ENCODE data around the gene SERPINA1. TPM values are rescaled to one million over a fixed set of nuclear protein-coding genes. Genes with fewer than 3 reads are reported as not detected.

SERPINA1 gene
- total and polyA plus RNA-seq, 2 donors (not counting 1 experiment from before 2014, with no cell fraction given), result 0.69 to 6.8 TPM

GRCh38 chr14:94386085-94387031 lies 2.0 kb downstream of the SERPINA1 start:
- intact Hi-C loops (cut with micrococcal nuclease), result no loop called here
- peaks cover 0 to 13% (median 0%) of the 10 kb centered on the region in 3 donors for H3K9me3 ChIP-seq (ENCODE audit: control extremely low read depth in 1 of 3, control insufficient read depth in 2 of 3, insufficient read depth in 1 of 3, low read length in 2 of 3)
- no peaks in the 10 kb centered on the region for H3K4me1 ChIP-seq (ENCODE audit: control insufficient read depth in 2 of 2, insufficient read depth in 2 of 2, low read length in 2 of 2)
- H3K4me1 Mint-ChIP-seq, result no peaks in the 10 kb centered on the region
- no peaks in the 10 kb centered on the region for H3K36me3 ChIP-seq (replicated peaks in 1 of 2; ENCODE audit: control extremely low read depth in 1 of 2, control insufficient read depth in 1 of 2, extremely low read depth in 1 of 2, insufficient read depth in 2 of 2, low read length in 1 of 2)
- WGBS (ENCODE audit: insufficient coverage), result 89% methylated on average over 10 of the region's 14 CpGs
- H3K27me3 Mint-ChIP-seq, result no peaks in the 10 kb centered on the region
- no peak overlapping the region for H3K4me3 ChIP-seq (ENCODE audit: control extremely low read depth in 1 of 5, extremely low read depth in 1 of 5, insufficient read depth in 1 of 5, low read depth in 2 of 5, low read length in 4 of 5)
- H3K4me2 ChIP-seq (replicated peaks; ENCODE audit: low read depth, low read length, poor library complexity, severe bottlenecking), result no peak overlapping the region
- H3K27me3 ChIP-seq (replicated peaks in 1 of 4; ENCODE audit: control extremely low read depth in 1 of 4, control insufficient read depth in 3 of 4, insufficient read depth in 4 of 4, low read length in 3 of 4), result no peaks in the 10 kb centered on the region
- no peak overlapping the region for H3K9ac ChIP-seq (ENCODE audit: low read length)
- ChIA-PET CTCF (no interaction called here), POLR2A (no interaction called here)
- no peaks in the 10 kb centered on the region for H3K9me3 Mint-ChIP-seq (ENCODE audit: insufficient read depth)
- H4K20me1 ChIP-seq (ENCODE audit: control insufficient read depth, insufficient read depth, low read length, poor library complexity, severe bottlenecking), result no peaks in the 10 kb centered on the region
- H2AFZ ChIP-seq (ENCODE audit: insufficient read depth, low read depth, low read length, poor library complexity, severe bottlenecking), result no peak overlapping the region
- no peak for ATAC-seq (ENCODE audit: low read depth)
- no peak overlapping the region for H3K4me3 Mint-ChIP-seq
- H3K27ac ChIP-seq (ENCODE audit: low read length in 2 of 2), result no peak overlapping the region
- no peak overlapping the region for H3K27ac Mint-ChIP-seq
- no peak for TF ChIP-seq CTCF (IDR thresholded peaks at IDR 0.05)
- no peak for TF ChIP-seq EZH2 (IDR thresholded peaks at IDR 0.05; ENCODE audit: borderline replicate concordance, insufficient read depth, low read depth, low read length, poor library complexity, severe bottlenecking)
- no peak for DNase-seq
- no peaks in the 10 kb centered on the region for H3K79me2 ChIP-seq (ENCODE audit: control insufficient read depth, insufficient read depth, low read length)

GRCh38 chr14:94385553-94386057 lies 2.8 kb downstream of the SERPINA1 start:
- Histone ChIP-seq H3K4me1 (ENCODE audit: control insufficient read depth in 2 of 2, insufficient read depth in 2 of 2, low read length in 2 of 2) (no peaks in the 10 kb centered on the region), H3K4me3 (ENCODE audit: control extremely low read depth in 1 of 5, extremely low read depth in 1 of 5, insufficient read depth in 1 of 5, low read depth in 2 of 5, low read length in 4 of 5) (no peak overlapping the region), H2AFZ (ENCODE audit: insufficient read depth, low read depth, low read length, poor library complexity, severe bottlenecking) (no peak overlapping the region), H3K27ac (ENCODE audit: low read length in 2 of 2) (no peak overlapping the region), H4K20me1 (ENCODE audit: control insufficient read depth, insufficient read depth, low read length, poor library complexity, severe bottlenecking) (no peaks in the 10 kb centered on the region), H3K79me2 (ENCODE audit: control insufficient read depth, insufficient read depth, low read length) (no peaks in the 10 kb centered on the region), H3K36me3 (replicated peaks in 1 of 2; ENCODE audit: control extremely low read depth in 1 of 2, control insufficient read depth in 1 of 2, extremely low read depth in 1 of 2, insufficient read depth in 2 of 2, low read length in 1 of 2) (no peaks in the 10 kb centered on the region), H3K9me3 (ENCODE audit: control extremely low read depth in 1 of 3, control insufficient read depth in 2 of 3, insufficient read depth in 1 of 3, low read length in 2 of 3) (peaks cover 0 to 13% (median 0%) of the 10 kb centered on the region in 3 donors), H3K27me3 (replicated peaks in 1 of 4; ENCODE audit: control extremely low read depth in 1 of 4, control insufficient read depth in 3 of 4, insufficient read depth in 4 of 4, low read length in 3 of 4) (no peaks in the 10 kb centered on the region), H3K9ac (ENCODE audit: low read length) (no peak overlapping the region), H3K4me2 (replicated peaks; ENCODE audit: low read depth, low read length, poor library complexity, severe bottlenecking) (no peak overlapping the region)
- ATAC-seq (ENCODE audit: low read depth), result no peak
- ChIA-PET POLR2A (no interaction called here), CTCF (no interaction called here)
- TF ChIP-seq EZH2 (IDR thresholded peaks at IDR 0.05; ENCODE audit: borderline replicate concordance, insufficient read depth, low read depth, low read length, poor library complexity, severe bottlenecking), result no peak
- no peak for TF ChIP-seq CTCF (IDR thresholded peaks at IDR 0.05)
- Mint-ChIP-seq H3K27ac (no peak overlapping the region), H3K9me3 (ENCODE audit: insufficient read depth) (no peaks in the 10 kb centered on the region), H3K4me1 (no peaks in the 10 kb centered on the region), H3K27me3 (no peaks in the 10 kb centered on the region), H3K4me3 (no peak overlapping the region)
- 96% methylated on average over 2 of the region's 3 CpGs for WGBS (ENCODE audit: insufficient coverage)
- intact Hi-C loops (cut with micrococcal nuclease), result no loop called here
- DNase-seq, result no peak

Measured in B cell (primary cell).